HG02970 (cell line): ENCODE measurements around the gene MACF1.

Experiments used
- ATAC-seq: cut with Tn5 transposase; IDR thresholded peaks from one replicate; pipeline ENCODE4 v1.9.1; 2021; ENCODE audit warnings: mild to moderate bottlenecking, moderate library complexity, moderate number of reproducible peaks; ENCODE audit not compliant: unreplicated experiment, low FRiP score

The MACF1 gene

GRCh38 chr1:39258925-39259244 is 54.4 kb downstream of the MACF1 start:
- ATAC-seq: no peak

GRCh38 chr1:39261712-39262221 is 57.3 kb downstream of the MACF1 start:
- no peak for ATAC-seq

GRCh38 chr1:39262802-39263201 is 58.3 kb downstream of the MACF1 start:
- ATAC-seq: no peak

- no peak for ATAC-seq
Measured at GRCh38 chr1:39266269-39266668, 61.8 kb downstream of the MACF1 start.

- no peak for ATAC-seq
Measured at GRCh38 chr1:39266792-39267191, 62.3 kb downstream of the MACF1 start.

GRCh38 chr1:39268112-39268581 is 63.7 kb downstream of the MACF1 start:
- no peak for ATAC-seq

GRCh38 chr1:39268906-39269305 is 64.4 kb downstream of the MACF1 start:
- no peak for ATAC-seq

- ATAC-seq: no peak
Measured at GRCh38 chr1:39269349-39269748, 64.9 kb downstream of the MACF1 start.

GRCh38 chr1:39269791-39270342 is 65.4 kb downstream of the MACF1 start:
- ATAC-seq: peak; percentile 46

- no peak for ATAC-seq
Measured at GRCh38 chr1:39270368-39270767, 65.9 kb downstream of the MACF1 start.

- ATAC-seq: peak; percentile 46
Measured at GRCh38 chr1:39272027-39272797, 67.7 kb downstream of the MACF1 start.

- no peak for ATAC-seq
Measured at GRCh38 chr1:39272798-39273469, 68.4 kb downstream of the MACF1 start.

- ATAC-seq: no peak
Measured at GRCh38 chr1:39275836-39276507, 71.5 kb downstream of the MACF1 start.

- ATAC-seq: no peak
Measured at GRCh38 chr1:39277879-39278278, 73.4 kb downstream of the MACF1 start.

GRCh38 chr1:39282537-39283216 is 78.2 kb downstream of the MACF1 start:
- ATAC-seq: no peak

- no peak for ATAC-seq
Measured at GRCh38 chr1:39283858-39284257, 79.4 kb downstream of the MACF1 start.

GRCh38 chr1:39287541-39287940 is 83.0 kb downstream of the MACF1 start:
- ATAC-seq: no peak

GRCh38 chr1:39288735-39289465 is 84.4 kb downstream of the MACF1 start:
- no peak for ATAC-seq

- no peak for ATAC-seq
Measured at GRCh38 chr1:39292401-39292800, 87.9 kb downstream of the MACF1 start.
